ENCODE measurements around the gene MAP2K6. TPM values are rescaled to one million over a fixed set of nuclear protein-coding genes. Genes with fewer than 3 reads are reported as not detected.

MAP2K6 gene
- total RNA-seq, 4 donors from 2014 or later = 3.6 to 5.6 (median 4.4) TPM

- intact Hi-C loops (cut with DNase I) = no loop called here
- H3K4me3 ChIP-seq (replicated peaks in 1 of 3) = no peak overlapping the region
- H3K4me1 ChIP-seq = peaks cover 0 to 11% of the 10 kb centered on the region in 2 donors
- 97 to 100% methylated on average over 1 of the region's 1 CpG for WGBS, 2 donors
- DNase-seq = no peak
- TF ChIP-seq CTCF (IDR thresholded peaks at IDR 0.05) = no peak
- H3K27ac ChIP-seq = no peak overlapping the region
- H3K27me3 ChIP-seq = no peaks in the 10 kb centered on the region
- no peaks in the 10 kb centered on the region for H3K9me3 ChIP-seq
- no peaks in the 10 kb centered on the region for H3K36me3 ChIP-seq
Measured at GRCh38 chr17:69437475-69437874, 23.0 kb downstream of the MAP2K6 start.

GRCh38 chr17:69438776-69439175, 24.3 kb downstream of the MAP2K6 start:
- Histone ChIP-seq H3K9me3 (no peaks in the 10 kb centered on the region), H3K27ac (no peak overlapping the region), H3K36me3 (no peaks in the 10 kb centered on the region), H3K27me3 (no peaks in the 10 kb centered on the region), H3K4me1 (peaks cover 0 to 7% of the 10 kb centered on the region in 2 donors), H3K4me3 (replicated peaks in 1 of 3) (no peak overlapping the region)
- TF ChIP-seq POLR2A (IDR thresholded peaks at IDR 0.05) (no peak), CTCF (IDR thresholded peaks at IDR 0.05) (no peak)
- 90 to 97% methylated on average over 4 of the region's 4 CpGs for WGBS, 2 donors
- DNase-seq = no peak
- intact Hi-C loops (cut with DNase I) = no loop called here

- intact Hi-C loops (cut with DNase I) = no loop called here
- TF ChIP-seq POLR2A (IDR thresholded peaks at IDR 0.05) (no peak), CTCF (IDR thresholded peaks at IDR 0.05) (no peak)
- Histone ChIP-seq H3K27ac (no peak overlapping the region), H3K9me3 (no peaks in the 10 kb centered on the region), H3K4me1 (no peaks in the 10 kb centered on the region), H3K36me3 (no peaks in the 10 kb centered on the region), H3K4me3 (replicated peaks in 1 of 3) (no peak overlapping the region), H3K27me3 (no peaks in the 10 kb centered on the region)
- 96 to 97% methylated on average over 2 of the region's 2 CpGs for WGBS, 2 donors
- no peak for DNase-seq
Measured at GRCh38 chr17:69441179-69441578, 26.7 kb downstream of the MAP2K6 start.

GRCh38 chr17:69443138-69443537, 28.6 kb downstream of the MAP2K6 start:
- Histone ChIP-seq H3K36me3 (no peaks in the 10 kb centered on the region), H3K4me3 (replicated peaks in 1 of 3) (no peak overlapping the region), H3K27me3 (no peaks in the 10 kb centered on the region), H3K27ac (no peak overlapping the region), H3K9me3 (no peaks in the 10 kb centered on the region), H3K4me1 (peaks cover 0 to under 1% of the 10 kb centered on the region in 2 donors)
- intact Hi-C loops (cut with DNase I) = no loop called here
- TF ChIP-seq POLR2A (IDR thresholded peaks at IDR 0.05) (no peak), CTCF (IDR thresholded peaks at IDR 0.05) (no peak)
- WGBS, 2 donors = 93% methylated on average over 4 of the region's 4 CpGs
- DNase-seq = no peak

GRCh38 chr17:69444023-69444422, 29.5 kb downstream of the MAP2K6 start:
- Histone ChIP-seq H3K4me3 (replicated peaks in 1 of 3) (no peak overlapping the region), H3K4me1 (peaks cover 0 to 7% of the 10 kb centered on the region in 2 donors), H3K9me3 (no peaks in the 10 kb centered on the region), H3K36me3 (no peaks in the 10 kb centered on the region), H3K27ac (no peak overlapping the region), H3K27me3 (no peaks in the 10 kb centered on the region)
- TF ChIP-seq POLR2A (IDR thresholded peaks at IDR 0.05) (no peak), CTCF (IDR thresholded peaks at IDR 0.05) (no peak)
- intact Hi-C loops (cut with DNase I) = no loop called here
- DNase-seq = no peak
- 70 to 73% methylated on average over 1 of the region's 1 CpG for WGBS, 2 donors
